ENCODE measurements around the gene PPP2R5D.

DNA sequence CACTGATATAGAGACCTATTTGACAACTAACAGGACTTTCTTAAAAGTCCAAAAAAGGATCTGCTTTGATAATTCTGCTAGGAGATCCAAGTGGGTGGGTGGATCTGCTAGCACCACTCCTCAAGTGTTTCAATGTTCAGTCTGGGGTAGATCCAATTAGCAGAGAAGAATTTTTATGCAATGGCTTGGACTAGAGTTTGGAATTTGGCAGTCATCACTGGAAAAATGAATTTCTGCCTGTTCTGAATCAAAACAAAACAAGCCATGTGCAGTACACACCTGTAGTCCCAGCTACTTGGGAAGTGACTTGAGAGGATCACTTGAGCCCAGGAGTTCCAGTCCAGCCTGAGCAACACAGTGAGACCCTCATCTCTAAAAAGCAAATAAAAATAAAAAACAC is 36.4 kb upstream of the PPP2R5D start:
- TF ChIP-seq, protein P1, sequence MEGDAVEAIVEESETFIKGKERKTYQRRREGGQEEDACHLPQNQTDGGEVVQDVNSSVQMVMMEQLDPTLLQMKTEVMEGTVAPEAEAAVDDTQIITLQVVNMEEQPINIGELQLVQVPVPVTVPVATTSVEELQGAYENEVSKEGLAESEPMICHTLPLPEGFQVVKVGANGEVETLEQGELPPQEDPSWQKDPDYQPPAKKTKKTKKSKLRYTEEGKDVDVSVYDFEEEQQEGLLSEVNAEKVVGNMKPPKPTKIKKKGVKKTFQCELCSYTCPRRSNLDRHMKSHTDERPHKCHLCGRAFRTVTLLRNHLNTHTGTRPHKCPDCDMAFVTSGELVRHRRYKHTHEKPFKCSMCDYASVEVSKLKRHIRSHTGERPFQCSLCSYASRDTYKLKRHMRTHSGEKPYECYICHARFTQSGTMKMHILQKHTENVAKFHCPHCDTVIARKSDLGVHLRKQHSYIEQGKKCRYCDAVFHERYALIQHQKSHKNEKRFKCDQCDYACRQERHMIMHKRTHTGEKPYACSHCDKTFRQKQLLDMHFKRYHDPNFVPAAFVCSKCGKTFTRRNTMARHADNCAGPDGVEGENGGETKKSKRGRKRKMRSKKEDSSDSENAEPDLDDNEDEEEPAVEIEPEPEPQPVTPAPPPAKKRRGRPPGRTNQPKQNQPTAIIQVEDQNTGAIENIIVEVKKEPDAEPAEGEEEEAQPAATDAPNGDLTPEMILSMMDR (conservative IDR thresholded peaks at IDR 0.05): no peak
- no peak for TF ChIP-seq EZH2 (IDR thresholded peaks at IDR 0.05; ENCODE audit: low read depth)

Measured in PC-9 (cell line).